Epithelial cell of proximal tubule (primary cell): Measurements from ENCODE around the gene HDAC5. TPM values are rescaled to one million over a fixed set of nuclear protein-coding genes. Genes with fewer than 3 reads are reported as not detected.
"Not testable (repeated sequence)": the region's sequence is repeated elsewhere in the genome, so short reads cannot be mapped to it uniquely, and the experiment has no call there.

Experiments used
- DNase-seq: peaks from one replicate; pipeline ENCODE4 v3.0.0-alpha.2; 2011; ENCODE audit warnings: low read depth
- H3K4me3 ChIP-seq: 2 replicates; pipeline ENCODE4 v1.5.1; 2011; ENCODE audit warnings: low read depth, mild to moderate bottlenecking, low read length
- total RNA-seq: library from RNA; depleted of rRNA; stranded (reverse); fragments of >200 nt; gene quantifications from 2 replicates; pipeline ENCODE4 v1.2.3, GENCODE V29; 2015
- TF ChIP-seq, protein P1 (sequence below): conservative IDR thresholded peaks from 2 replicates; pipeline ENCODE4 v1.5.1; 2012; ENCODE audit warnings: low read depth, mild to moderate bottlenecking, low read length

The HDAC5 gene
- total RNA-seq, 1 donor from 2014 or later = 13.5 TPM

DNA sequence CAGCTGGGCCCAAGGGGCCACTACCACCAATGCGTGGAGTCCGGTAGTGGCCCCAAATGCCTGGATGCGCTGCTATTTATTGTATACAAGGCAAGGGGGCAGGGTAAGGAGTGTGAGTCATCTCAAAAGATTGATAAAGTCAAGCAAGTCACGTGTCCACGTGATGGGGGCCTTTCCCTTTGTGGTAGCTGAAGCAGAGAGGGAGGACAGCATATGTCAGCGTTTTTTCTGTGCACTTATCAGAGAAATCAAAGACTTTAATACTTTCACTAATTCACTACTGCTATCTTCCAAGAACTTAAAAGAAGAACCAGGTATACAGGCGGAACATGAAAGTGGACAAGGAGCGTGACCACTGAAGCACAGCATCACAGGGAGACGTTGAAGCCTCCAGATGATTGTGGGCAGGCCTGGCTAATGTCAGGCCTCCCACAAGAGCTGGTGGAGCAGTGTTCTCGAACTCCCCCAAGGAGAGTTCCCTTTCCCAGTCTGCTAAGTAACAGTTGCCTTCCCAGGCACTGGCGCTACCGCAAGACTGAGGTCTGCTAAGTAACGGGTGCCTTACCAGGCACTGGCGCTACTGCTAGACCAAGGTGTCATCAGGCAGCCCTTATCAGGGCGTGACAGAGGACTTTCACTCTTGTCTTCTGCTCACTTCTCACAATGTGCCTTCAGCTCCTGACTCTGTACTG, 36.2 kb upstream of the HDAC5 start:
- no peak for DNase-seq
- TF ChIP-seq, protein P1, sequence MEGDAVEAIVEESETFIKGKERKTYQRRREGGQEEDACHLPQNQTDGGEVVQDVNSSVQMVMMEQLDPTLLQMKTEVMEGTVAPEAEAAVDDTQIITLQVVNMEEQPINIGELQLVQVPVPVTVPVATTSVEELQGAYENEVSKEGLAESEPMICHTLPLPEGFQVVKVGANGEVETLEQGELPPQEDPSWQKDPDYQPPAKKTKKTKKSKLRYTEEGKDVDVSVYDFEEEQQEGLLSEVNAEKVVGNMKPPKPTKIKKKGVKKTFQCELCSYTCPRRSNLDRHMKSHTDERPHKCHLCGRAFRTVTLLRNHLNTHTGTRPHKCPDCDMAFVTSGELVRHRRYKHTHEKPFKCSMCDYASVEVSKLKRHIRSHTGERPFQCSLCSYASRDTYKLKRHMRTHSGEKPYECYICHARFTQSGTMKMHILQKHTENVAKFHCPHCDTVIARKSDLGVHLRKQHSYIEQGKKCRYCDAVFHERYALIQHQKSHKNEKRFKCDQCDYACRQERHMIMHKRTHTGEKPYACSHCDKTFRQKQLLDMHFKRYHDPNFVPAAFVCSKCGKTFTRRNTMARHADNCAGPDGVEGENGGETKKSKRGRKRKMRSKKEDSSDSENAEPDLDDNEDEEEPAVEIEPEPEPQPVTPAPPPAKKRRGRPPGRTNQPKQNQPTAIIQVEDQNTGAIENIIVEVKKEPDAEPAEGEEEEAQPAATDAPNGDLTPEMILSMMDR = no peak
- H3K4me3 ChIP-seq = no peak overlapping the region

DNA sequence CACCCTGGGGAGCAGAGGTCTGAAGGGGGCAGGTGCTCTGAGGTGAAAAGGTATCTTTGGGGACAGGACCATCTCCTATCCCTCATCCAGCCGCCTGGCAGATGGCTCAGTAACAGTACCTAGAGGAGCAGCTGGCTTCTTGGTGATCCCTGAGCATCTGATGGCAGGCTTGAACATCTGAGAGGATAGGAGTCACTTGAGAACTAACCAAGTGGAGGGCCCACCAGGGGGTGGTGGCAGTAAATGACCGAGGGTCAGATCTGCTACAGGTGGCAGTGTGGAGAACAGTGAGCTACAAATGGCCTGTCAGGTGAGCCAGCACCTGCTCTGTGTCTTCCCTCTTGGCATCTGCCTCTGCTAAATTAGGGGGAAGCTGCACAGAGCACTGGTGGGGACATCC, 32.0 kb upstream of the HDAC5 start:
- no peak overlapping the region for H3K4me3 ChIP-seq
- TF ChIP-seq, protein P1 = no peak
- DNase-seq = no peak

DNA sequence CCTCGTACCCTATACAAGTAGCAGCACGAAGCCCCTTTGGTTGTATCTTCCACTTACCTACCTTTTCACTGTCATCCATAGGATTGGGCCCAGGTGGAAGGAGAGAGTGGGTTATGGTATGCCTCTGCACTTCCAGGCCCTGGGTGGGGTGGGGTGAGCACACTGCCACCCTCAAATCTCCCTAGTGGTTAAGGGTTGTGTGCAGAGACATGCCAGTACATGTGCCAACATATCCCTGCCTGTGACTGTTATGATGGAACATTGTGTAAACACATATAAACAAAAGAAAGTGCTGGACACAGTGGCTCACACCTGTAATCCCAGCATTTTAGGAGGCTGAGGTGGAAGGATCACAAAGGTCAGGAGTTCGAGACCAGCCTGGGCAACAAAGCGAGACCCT, 29.4 kb upstream of the HDAC5 start:
- TF ChIP-seq, protein P1 = no peak
- H3K4me3 ChIP-seq = no peak overlapping the region
- no peak for DNase-seq

DNA sequence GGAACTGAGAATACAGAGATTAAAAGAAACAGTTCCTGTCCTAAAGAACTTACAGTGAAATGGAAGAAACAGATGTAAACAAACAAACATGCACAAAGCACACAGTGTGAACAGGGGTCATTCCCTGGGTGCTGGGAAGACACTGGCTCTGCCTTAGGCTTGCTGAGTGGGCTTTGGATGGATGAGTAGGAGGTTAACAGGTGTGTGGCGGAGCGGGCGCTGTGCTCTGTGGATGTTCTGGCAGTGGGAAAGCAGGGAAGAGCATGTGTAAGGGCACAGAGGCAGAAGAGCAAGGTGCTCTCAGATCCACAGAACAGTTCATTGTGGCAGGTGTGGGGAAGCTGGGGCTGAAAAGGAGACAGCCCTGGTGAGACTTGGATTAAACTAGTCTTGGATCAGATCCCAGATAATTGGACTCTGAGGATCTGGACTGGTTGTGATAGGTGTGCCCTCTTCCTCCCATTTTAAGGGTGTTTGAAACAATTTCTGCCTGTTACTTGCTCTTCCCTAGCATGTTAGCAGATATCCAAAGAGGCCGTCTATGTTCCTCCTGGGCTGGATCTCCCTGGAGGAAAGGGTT, 26.4 kb upstream of the HDAC5 start:
- TF ChIP-seq, protein P1 = no peak
- H3K4me3 ChIP-seq = no peak overlapping the region
- DNase-seq = no peak

DNA sequence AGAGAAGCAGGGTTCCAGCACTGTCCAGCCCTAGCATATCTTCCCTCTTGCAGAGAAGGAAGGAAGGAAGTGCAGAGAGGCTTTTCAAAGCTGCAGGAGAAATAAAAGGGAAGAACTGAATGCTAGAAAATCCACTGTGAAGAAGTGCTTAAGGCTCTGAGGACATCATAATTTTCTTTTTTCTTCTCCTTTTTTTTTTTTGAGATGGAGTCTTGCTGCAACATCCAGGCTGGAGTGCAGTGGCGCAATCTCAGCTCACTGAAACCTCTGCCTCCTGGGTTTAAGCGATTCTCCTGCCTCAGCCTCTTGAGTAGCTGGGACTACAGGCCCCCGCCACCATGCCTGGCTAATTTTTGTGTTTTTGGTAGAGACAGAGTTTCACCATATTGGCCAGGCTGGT, 25.6 kb upstream of the HDAC5 start:
- H3K4me3 ChIP-seq, DNase-seq: not testable (repeated sequence)

DNA sequence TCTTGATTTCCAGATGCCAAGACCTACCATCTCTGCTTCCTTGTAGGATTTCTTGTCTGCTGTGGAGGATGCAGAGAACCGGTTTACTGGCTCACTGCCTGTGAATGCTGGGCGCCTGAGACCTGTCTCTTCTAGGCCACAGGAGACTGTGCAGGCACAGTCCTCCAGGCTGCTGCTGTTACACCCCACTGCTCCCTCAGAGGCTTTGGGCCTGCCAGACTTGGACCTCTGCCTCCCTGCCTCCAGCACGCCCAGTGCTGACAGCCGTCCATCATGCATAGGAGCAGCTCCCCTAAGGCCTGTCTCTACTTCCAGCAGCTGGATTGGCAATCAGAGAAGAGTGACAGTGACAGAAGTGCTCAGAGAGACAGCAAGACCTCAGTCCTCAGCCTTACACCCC, 24.4 kb upstream of the HDAC5 start:
- H3K4me3 ChIP-seq = no peak overlapping the region
- TF ChIP-seq, protein P1 = no peak
- no peak for DNase-seq

DNA sequence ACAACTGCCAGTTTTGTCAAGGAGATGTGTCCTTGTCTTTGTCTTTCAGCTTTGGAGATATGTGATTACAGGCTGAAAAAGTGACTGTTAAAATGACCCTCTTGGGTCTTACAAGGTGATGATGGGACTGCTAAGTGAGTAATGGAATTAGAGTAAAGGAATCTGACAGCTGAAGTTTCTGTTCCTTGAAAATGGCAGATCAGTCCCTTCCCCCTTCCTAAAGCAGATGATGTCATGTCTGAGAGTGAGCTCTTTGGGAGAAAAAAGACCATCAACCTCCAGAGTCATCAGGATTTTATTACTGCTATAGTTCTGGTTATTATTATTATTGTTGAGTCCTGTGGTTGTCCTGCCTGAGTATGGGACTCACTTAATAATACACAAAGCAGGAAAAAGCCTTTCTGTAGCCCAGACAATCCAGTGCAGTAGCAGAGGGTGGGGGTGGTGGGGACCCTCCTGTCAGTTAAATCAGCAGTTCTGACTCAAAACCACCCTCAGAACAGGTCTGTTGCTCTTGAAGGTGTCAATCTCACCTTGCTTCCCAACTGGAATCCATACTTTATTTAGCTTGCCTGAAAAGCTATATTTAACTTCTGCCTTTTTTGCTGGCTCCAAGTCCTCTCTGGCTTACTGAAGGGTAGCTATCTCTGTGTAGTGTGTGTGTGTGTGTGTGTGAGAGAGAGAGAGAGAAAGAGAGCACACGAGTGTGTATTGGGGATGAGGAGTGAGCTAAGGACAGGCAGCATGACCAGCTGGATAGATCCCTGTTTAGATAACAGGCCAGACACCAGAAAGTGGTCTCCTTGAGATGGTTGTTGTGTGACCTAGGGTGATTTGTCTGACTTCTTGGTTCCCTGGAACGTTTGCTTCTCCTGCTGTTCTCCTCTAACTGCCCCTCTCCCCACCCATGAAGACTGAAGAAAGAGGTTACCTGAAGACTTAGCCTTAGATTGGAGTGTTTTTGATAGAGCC, 23.2 kb upstream of the HDAC5 start:
- DNase-seq = no peak
- H3K4me3 ChIP-seq = no peak overlapping the region
- TF ChIP-seq, protein P1 = no peak
